KOPT-K1 (cell line): ENCODE results near the gene TNPO3.
"Not testable (repeated sequence)": the region's sequence is repeated elsewhere in the genome, so short reads cannot be mapped to it uniquely, and the experiment has no call there.

Experiments used
- H3K27ac ChIP-seq: fragments of 200-600 bp; sonication (generic); 2 replicates; pipeline ENCODE4 v1.5.1; 2016; ENCODE audit warnings: antibody characterized with exemption, mild to moderate bottlenecking, low read depth, low read length; ENCODE audit not compliant: poor library complexity, severe bottlenecking
- H3K36me3 ChIP-seq: fragments of 200-600 bp; sonication (generic); 2 replicates; pipeline ENCODE4 v1.5.1; 2017; ENCODE audit warnings: antibody characterized with exemption, mild to moderate bottlenecking, low read length, moderate library complexity; ENCODE audit not compliant: insufficient read depth
- H3K9me3 ChIP-seq: fragments of 200-600 bp; sonication (generic); 2 replicates; pipeline ENCODE4 v1.5.1; 2017; ENCODE audit warnings: antibody characterized with exemption, low read length, mild to moderate bottlenecking; ENCODE audit not compliant: insufficient read depth, poor library complexity, severe bottlenecking

Gene TNPO3

GRCh38 chr7:128921866-128922440, 133.0 kb downstream of the TNPO3 start:
- Histone ChIP-seq H3K36me3 (no peaks in the 10 kb centered on the region), H3K9me3 (no peaks in the 10 kb centered on the region), H3K27ac (no peak overlapping the region)

GRCh38 chr7:128920913-128921582, 133.9 kb downstream of the TNPO3 start:
- no peak overlapping the region for H3K27ac ChIP-seq
- H3K9me3 ChIP-seq = no peaks in the 10 kb centered on the region
- no peaks in the 10 kb centered on the region for H3K36me3 ChIP-seq

GRCh38 chr7:128919881-128920799, 134.8 kb downstream of the TNPO3 start:
- Histone ChIP-seq H3K9me3 (no peaks in the 10 kb centered on the region), H3K27ac (no peak overlapping the region)

GRCh38 chr7:128919241-128919640, 135.7 kb downstream of the TNPO3 start:
- H3K36me3 ChIP-seq = no peaks in the 10 kb centered on the region
- no peak overlapping the region for H3K27ac ChIP-seq
- no peaks in the 10 kb centered on the region for H3K9me3 ChIP-seq

More at GRCh38 chr7:128919881-128920799, 134.8 kb downstream of the TNPO3 start:
- no peaks in the 10 kb centered on the region for H3K36me3 ChIP-seq

GRCh38 chr7:128918016-128918665, 136.8 kb downstream of the TNPO3 start:
- no peaks in the 10 kb centered on the region for H3K9me3 ChIP-seq
- H3K27ac ChIP-seq = no peak overlapping the region
- no peaks in the 10 kb centered on the region for H3K36me3 ChIP-seq

- H3K27ac ChIP-seq = no peak overlapping the region
- no peaks in the 10 kb centered on the region for H3K36me3 ChIP-seq
- no peaks in the 10 kb centered on the region for H3K9me3 ChIP-seq
Observed at GRCh38 chr7:128917122-128917521, 137.8 kb downstream of the TNPO3 start.

GRCh38 chr7:128916643-128916915, 138.3 kb downstream of the TNPO3 start:
- no peak overlapping the region for H3K27ac ChIP-seq
- H3K36me3 ChIP-seq = no peaks in the 10 kb centered on the region
- no peaks in the 10 kb centered on the region for H3K9me3 ChIP-seq

GRCh38 chr7:128915841-128916642, 138.9 kb downstream of the TNPO3 start:
- no peak overlapping the region for H3K27ac ChIP-seq
- no peaks in the 10 kb centered on the region for H3K36me3 ChIP-seq
- no peaks in the 10 kb centered on the region for H3K9me3 ChIP-seq

- Histone ChIP-seq H3K36me3 (no peaks in the 10 kb centered on the region), H3K27ac (no peak overlapping the region)
Observed at GRCh38 chr7:128915271-128915819, 139.6 kb downstream of the TNPO3 start.

GRCh38 chr7:128914566-128915151, 140.3 kb downstream of the TNPO3 start:
- Histone ChIP-seq H3K27ac (no peak overlapping the region), H3K9me3 (no peaks in the 10 kb centered on the region), H3K36me3 (no peaks in the 10 kb centered on the region)

More at GRCh38 chr7:128915271-128915819, 139.6 kb downstream of the TNPO3 start:
- H3K9me3 ChIP-seq = no peaks in the 10 kb centered on the region

GRCh38 chr7:128913870-128914565, 140.9 kb downstream of the TNPO3 start:
- H3K36me3 ChIP-seq = no peaks in the 10 kb centered on the region
- H3K9me3 ChIP-seq = no peaks in the 10 kb centered on the region
- H3K27ac ChIP-seq = no peak overlapping the region

GRCh38 chr7:128912709-128913495, 142.0 kb downstream of the TNPO3 start:
- H3K36me3 ChIP-seq, H3K9me3 ChIP-seq, H3K27ac ChIP-seq: not testable (repeated sequence)

GRCh38 chr7:128912281-128912680, 142.6 kb downstream of the TNPO3 start:
- H3K9me3 ChIP-seq = no peaks in the 10 kb centered on the region
- no peak overlapping the region for H3K27ac ChIP-seq
- no peaks in the 10 kb centered on the region for H3K36me3 ChIP-seq
